Activated T-cell treated with anti-CD3 and anti-CD28 coated beads, Interleukin-2, amount 50 U/mL, for 48 hours (primary cell): Measurements from ENCODE around the gene SVIP.
A peak's percentile ranks its signal among the peaks of the same experiment; 100 is the strongest.

Experiments
- DNase-seq, 2 experiments: peaks; one replicate each; pipeline ENCODE4 v3.0.0-alpha.2; 2020

The SVIP gene

DNA sequence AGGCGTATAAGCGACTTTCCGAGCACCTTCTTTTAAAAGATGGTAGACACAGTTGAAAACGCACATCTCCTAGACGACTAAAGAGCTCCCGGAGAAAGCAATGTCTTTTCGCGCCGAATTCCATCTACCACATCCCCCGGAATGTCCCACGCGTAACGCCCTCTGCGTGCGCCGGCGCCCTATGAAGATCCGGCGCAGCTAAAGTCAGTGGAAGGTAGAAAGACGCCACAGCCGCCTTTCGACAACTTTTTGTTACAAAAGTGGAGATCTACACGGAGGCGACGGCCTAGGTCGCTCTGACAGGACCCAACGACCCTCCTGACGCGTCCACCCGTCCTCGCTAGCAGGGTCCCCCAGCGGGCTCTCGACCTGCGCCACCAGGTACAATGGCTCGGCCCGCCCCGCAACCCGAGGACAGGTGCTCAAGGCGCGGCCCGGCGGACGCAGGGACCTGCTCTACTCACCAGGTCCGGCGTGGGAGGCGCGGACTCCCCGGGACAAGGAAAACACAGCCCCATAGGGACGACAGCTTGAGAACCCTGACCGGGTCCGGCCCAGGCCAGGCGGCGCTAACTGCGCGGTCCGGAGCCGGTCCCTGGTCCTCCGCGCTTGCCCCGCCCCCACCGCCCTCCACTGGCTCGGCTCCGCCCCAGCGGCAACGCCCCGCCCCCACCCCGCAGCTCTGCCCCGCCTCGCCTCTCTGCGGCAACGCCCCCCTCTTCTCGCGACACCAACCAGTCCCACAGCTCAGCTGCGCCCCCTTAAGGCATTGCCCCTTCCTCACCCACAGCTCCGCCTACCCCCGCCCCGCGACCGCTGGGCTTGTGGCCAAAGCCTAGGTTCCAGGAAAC, at the start of gene SVIP:
Gene SVIP (minus strand): TSS at position 571 of the 851 bp plus-strand sequence. CDS start 53 bp downstream, at position 518.
- peak; percentile 95 to 96 for DNase-seq

- DNase-seq = no peak
These were observed 49.0 kb upstream of the SVIP start for GRCh38 chr11:22878604-22879003.

GRCh38 chr11:22878039-22878438, 48.4 kb upstream of the SVIP start:
- no peak for DNase-seq

DNA sequence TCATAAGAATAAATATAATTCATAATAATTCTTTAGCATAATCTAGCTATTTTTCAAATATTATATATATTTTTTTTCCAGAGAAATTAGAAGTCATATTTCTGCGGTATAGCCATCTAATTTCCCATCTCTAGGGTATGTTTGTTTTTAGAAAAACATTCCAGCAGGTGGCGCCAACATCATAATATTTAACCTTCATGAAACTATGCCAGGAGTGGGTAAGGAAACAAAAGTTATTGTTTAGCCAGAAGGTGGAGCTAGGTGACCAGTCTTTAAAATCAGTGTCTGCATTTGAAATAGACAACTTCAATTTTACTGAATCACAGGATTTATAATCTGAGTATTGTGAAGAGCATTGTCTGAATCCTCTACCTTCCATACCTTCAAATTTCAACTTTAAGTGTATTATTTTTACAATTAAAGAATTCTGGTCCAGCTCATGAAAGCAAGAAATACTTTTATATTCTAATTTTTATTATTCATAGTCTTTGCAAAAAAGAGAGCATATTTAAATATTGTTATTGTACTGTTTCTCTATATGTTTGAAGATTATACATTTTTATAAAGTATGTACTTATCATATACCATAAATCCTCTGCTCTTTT, 46.4 kb upstream of the SVIP start:
- DNase-seq = peak; percentile 57 to 58

DNA sequence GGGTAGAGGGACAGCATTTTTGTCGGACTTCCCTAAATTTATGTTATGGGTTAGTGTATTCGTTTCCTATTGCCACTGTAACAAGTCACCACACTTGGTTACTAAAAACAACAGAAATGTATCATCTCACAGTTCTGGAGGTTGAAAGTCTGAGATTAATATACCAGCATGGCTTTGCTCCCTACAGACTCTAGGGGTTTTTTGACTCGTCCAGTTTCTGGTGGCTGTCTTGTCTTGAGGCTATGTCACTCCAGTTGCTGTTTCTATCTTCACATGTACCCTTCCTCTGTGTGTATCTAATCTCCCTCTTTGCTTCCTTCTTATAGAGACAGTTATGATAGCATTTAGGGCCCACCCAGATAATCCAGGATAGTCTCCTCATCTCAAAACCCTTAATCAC, 39.7 kb upstream of the SVIP start:
- DNase-seq = no peak

DNA sequence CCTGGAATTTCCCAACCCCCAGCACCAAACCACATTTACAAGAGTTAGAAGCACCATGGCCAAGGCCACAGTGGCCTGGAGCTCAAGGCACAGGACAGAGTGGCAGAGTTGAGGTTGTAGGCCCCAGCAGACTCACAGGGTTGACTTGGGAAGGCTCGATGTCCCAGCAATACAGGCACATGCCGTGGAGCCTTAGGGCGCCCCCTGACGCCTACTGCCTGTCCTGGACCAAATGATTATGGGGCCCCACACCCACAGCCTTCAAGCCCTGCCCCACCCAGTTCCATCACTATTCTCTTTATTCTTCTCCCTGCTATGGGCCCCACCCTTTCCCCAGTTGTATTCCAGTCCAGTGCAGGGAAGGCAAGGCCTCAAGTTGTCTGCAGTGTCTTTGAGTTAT, 30.6 kb upstream of the SVIP start, which contains the start of gene CCDC179:
Gene CCDC179 (minus strand): TSS at position 234 of the 400 bp plus-strand sequence. CDS start 53 bp downstream, at position 181.
- no peak for DNase-seq

GRCh38 chr11:22859756-22860155, 30.2 kb upstream of the SVIP start:
- DNase-seq = no peak

DNA sequence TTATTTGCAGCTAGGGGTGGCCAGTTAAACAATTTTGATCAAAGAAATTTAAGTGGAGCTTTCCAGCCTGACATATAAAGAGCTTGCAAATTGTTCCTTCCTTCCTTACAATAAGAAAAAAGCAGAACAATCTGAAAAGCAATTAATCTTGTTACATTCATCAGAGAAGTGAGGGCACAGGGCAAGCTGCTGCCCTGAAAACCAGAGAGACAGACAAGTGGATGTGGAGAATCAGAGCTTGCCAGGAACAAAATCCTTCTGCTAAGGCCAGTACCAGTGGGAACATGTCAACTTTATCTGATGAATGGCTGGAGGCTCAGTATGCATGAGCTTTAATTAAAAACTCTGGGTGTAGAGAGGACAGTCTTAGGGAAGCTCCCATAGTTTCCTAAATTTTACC, 21.9 kb upstream of the SVIP start:
- no peak for DNase-seq

- no peak for DNase-seq
These were observed 17.1 kb upstream of the SVIP start for GRCh38 chr11:22846726-22847125.

DNA sequence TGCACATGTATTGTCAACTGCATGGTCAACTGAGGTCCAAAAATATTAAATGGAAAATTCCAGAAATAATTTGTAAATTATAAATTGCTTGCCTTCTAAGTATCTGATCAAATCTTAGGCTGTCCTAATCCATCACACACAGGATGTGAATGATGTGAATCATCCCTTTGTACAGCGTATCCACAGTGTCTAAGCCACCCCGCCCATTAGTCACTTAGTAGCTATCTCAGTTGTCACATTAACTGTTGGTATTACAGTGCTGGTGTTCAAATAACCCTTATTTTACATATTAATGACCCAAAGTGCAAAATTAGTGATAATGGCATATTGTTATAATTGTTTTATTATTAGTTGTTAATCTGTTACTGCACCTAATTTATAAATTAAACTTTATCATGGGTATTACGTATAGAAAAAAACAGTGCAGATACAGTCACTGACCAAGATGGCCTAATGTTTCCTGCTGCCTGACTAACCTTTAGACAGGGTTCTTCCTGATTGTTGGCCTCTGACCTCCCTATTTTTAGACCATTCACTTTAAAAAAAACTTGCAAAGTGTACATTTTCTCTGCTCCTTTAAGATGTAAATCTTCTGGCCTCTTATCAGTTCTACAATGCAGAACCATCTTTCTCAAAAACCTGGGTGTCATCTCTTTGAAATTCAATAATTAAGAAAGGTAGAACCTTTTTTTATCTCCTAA, 2.9 kb upstream of the SVIP start:
- DNase-seq = no peak

- DNase-seq = no peak
These were observed 447 bp upstream of the SVIP start for GRCh38 chr11:22830082-22830414.

DNA sequence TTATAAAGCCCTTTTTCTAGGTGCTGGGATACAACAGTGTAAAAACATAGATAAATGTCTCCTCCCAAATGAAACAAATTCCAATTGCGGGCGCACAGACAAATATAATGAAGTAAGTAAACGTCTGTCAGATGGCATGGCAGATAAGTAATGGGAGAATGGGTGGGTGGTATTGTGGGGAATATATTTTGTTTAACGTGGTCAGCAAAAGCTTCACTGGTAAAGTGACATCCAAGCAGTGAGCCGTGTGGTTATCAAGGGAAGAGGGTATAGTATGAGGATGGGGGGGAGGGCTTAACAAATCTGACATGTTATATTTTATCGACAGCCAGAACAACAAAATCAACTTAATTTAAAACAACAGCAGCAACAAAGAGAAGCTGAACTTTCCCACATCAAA, 1.2 kb downstream of the SVIP start:
- DNase-seq = no peak

GRCh38 chr11:22822203-22822602, 7.4 kb downstream of the SVIP start:
- no peak for DNase-seq

DNA sequence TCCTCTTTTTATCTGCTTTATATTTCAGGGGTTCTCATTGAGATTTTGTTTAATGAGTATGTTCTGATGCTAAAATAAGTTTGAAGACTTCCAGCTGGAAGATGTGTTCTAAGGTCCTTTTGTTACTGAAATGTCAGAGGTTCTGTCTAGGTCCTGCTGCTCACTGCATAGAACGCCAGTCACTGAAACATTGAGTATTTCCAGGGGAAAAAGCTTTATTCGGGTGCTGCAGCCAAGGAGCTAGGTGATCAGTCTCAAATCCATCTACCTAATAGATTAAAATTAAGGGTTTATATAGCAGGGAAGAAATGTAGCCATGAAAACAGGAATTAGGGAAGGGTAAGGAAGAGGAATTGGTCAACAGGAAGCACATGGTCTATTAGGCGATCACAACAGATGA, 19.7 kb downstream of the SVIP start:
- no peak for DNase-seq

DNA sequence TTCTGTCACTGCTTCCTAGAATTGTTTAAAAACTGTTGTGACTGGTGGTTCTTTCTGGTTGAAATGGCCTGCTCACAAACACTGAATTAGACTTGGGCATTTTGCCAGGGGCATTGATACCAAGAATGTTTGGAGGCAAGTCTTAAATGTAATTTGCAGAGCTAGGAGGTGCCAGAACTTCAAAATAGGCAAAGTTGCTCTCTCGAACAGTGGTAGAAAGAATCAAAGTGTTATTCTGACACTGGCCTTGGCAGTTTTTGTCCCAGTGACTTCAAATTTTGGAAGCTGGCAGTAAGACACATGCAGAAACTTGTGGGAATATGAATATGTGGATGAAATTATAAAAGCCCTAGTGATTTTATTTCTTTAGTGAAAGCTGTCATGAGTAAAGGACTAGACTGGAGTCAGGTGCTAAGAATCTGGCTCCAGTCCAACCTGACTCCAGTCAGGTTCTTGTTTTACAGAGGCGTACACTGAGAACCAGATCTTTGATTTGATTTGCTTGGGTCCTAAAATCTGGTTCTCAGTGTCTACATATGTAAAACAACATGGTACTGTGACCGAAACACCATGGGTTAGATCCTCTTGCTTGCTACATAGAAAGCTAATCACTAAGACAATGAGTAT, 20.9 kb downstream of the SVIP start:
- no peak for DNase-seq

GRCh38 chr11:22807855-22808570, 21.6 kb downstream of the SVIP start:
- no peak for DNase-seq

GRCh38 chr11:22807391-22807790, 22.2 kb downstream of the SVIP start:
- DNase-seq = no peak

DNA sequence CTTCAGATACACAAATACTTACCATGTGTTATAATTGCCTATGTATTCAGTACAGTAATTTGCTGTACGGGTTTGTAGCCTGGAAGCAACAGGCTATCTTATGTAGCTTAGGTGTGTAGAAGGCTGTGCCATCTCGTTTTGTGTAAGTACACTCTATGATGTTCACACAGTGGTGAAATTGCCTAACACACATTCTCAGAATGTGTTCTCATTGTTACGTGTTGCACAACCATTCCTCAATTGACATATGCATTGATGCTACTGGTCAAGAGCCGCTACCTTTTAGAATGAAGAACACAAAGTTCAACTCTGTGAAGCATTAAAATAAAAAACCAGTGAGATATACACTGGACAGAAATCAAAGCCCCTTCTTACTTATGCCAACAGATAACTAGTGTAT, 26.7 kb downstream of the SVIP start:
- DNase-seq = no peak

DNA sequence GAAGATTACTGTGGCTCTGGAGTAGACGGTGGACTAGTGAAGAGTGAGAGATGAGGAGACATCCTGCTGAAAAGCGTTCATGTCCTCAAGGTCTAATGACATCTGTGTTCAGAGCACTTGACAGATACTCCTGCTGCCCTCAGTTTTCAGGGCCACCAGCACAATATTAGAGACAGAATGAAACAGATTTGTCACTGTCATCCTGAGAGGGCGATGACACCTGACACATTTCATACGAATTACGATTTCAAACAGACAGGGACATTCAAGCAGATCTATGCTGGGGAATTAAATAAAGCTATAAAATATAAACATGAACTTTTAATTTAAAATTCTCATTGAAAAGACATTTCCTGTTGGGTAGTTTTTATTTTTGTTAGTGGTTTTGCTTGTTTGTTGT, 29.1 kb downstream of the SVIP start:
- no peak for DNase-seq

GRCh38 chr11:22798901-22799300, 30.7 kb downstream of the SVIP start:
- DNase-seq = no peak

DNA sequence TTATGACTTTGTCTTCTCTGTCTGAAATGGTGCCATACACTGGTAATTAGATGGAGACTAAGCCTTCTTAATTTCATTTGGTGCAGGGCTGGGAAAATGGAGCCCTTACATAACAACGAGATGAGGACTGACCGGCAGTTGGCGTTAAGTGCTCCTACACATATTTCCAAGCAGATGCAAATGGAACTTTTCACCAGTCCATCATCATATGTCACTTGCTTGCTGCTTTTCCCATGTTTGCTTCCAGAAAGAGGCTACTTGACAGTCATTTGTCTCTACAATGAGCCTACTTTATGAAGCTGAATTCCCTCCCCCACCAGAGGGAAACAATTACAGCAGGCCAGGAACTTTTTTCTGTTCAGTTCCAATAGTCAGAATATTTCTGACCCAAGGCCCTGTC, 32.6 kb downstream of the SVIP start:
- DNase-seq = no peak

GRCh38 chr11:22795914-22796313, 33.7 kb downstream of the SVIP start:
- DNase-seq = no peak

DNA sequence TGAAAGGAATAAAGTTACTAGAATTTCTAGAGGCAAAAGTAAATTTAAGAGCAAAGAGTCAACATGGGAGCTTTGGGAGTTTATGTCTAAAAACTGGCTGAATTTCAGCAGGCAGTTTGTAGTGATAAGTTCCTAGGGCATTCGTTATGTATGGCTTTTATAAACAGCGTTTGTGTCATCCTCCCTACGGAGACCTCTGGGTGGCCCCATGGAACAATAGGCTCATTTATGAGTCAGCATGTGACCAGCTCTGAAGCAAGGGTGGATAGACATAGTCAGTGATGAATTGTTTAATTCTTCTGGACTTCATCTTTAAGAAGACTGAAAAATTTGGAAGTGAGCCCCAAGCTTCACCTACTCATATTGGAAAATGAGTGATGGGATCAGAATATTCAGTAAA, 37.1 kb downstream of the SVIP start:
- no peak for DNase-seq
